Measurements from ENCODE around the gene MBLAC1. TPM values are rescaled to one million over a fixed set of nuclear protein-coding genes. Genes with fewer than 3 reads are reported as not detected.

MBLAC1 gene
- total RNA-seq, 1 experiment from 2014 or later = 5.2 TPM

GRCh38 chr7:100091411-100092181, 35.2 kb upstream of the MBLAC1 start:
- H3K27ac ChIP-seq (ENCODE audit: low read length) = no peak overlapping the region; the same call in 1 of the 2 replicates
- intact Hi-C loops (cut with micrococcal nuclease; ENCODE audit: unreplicated experiment) (no loop called here), in situ Hi-C loops (cut with HindIII; ENCODE audit: low pct_unique_long_range_greater_than_20kb, low sequenced_read_pairs) (no loop called here)
- H3K4me1 ChIP-seq (ENCODE audit: control insufficient read depth, insufficient read depth, low read length) = peaks cover 27% of the 10 kb centered on the region
- peaks cover 26% of the 10 kb centered on the region for H3K36me3 ChIP-seq (ENCODE audit: control insufficient read depth, insufficient read depth, low read length)
- ATAC-seq (peak; percentile 18), DNase-seq (ENCODE audit: low read depth, low spot score) (no peak)
- POLR2A ChIA-PET = interaction anchor here (0.6 kb wide), 1 partner anchor 690 kb away, joined by 3 read pairs; no protein-coding TSS in a partner anchor
- no TSS peak for BruUV-seq (replicated peaks)
- CTCF ChIA-PET = no interaction called here
- no peak overlapping the region for H3K4me3 ChIP-seq (ENCODE audit: low read depth in 2 of 2, low read length in 2 of 2)
- no peaks in the 10 kb centered on the region for H3K9me3 ChIP-seq (ENCODE audit: control insufficient read depth, insufficient read depth, low read depth, low read length)
- no peak for TF ChIP-seq TCF7L2 (IDR thresholded peaks at IDR 0.05; ENCODE audit: low read depth, low read length)
- peak; percentile 68 for TF ChIP-seq POLR2AphosphoS5 (IDR thresholded peaks at IDR 0.05; ENCODE audit: low read depth, low read length)
- H3K27me3 ChIP-seq (ENCODE audit: control insufficient read depth, insufficient read depth, low read length) = no peaks in the 10 kb centered on the region

- peak; percentile 24; the same call in 1 of the 2 replicates for TF ChIP-seq POLR2AphosphoS5 (IDR thresholded peaks at IDR 0.05; ENCODE audit: low read depth, low read length)
- no peak for TF ChIP-seq TCF7L2 (IDR thresholded peaks at IDR 0.05; ENCODE audit: low read depth, low read length)
- peak overlapping the region; percentile 52; the same call in 1 of the 2 replicates for H3K27ac ChIP-seq (ENCODE audit: low read length)
- H3K4me1 ChIP-seq (ENCODE audit: control insufficient read depth, insufficient read depth, low read length) = peaks cover 25% of the 10 kb centered on the region
- H3K9me3 ChIP-seq (ENCODE audit: control insufficient read depth, insufficient read depth, low read depth, low read length) = no peaks in the 10 kb centered on the region
- ChIA-PET CTCF (no interaction called here), POLR2A (no interaction called here)
- ATAC-seq (peak; percentile 7; the same call in 1 of the 2 replicates), DNase-seq (ENCODE audit: low read depth, low spot score) (no peak)
- BruUV-seq (replicated peaks) = TSS peak; percentile 57
- intact Hi-C loops (cut with micrococcal nuclease; ENCODE audit: unreplicated experiment) (no loop called here), in situ Hi-C loops (cut with HindIII; ENCODE audit: low pct_unique_long_range_greater_than_20kb, low sequenced_read_pairs) (no loop called here)
- no peak overlapping the region for H3K4me3 ChIP-seq (ENCODE audit: low read depth in 2 of 2, low read length in 2 of 2)
- peaks cover 37% of the 10 kb centered on the region for H3K36me3 ChIP-seq (ENCODE audit: control insufficient read depth, insufficient read depth, low read length)
- H3K27me3 ChIP-seq (ENCODE audit: control insufficient read depth, insufficient read depth, low read length) = no peaks in the 10 kb centered on the region
Observed at GRCh38 chr7:100093054-100093453, 33.7 kb upstream of the MBLAC1 start.

GRCh38 chr7:100093498-100093897, 33.3 kb upstream of the MBLAC1 start:
- no peaks in the 10 kb centered on the region for H3K27me3 ChIP-seq (ENCODE audit: control insufficient read depth, insufficient read depth, low read length)
- TF ChIP-seq TCF7L2 (IDR thresholded peaks at IDR 0.05; ENCODE audit: low read depth, low read length) = no peak
- TF ChIP-seq SIN3A (IDR thresholded peaks at IDR 0.05; ENCODE audit: borderline replicate concordance, insufficient read depth, low read depth, low read length) = no peak
- TF ChIP-seq POLR2AphosphoS5 (IDR thresholded peaks at IDR 0.05; ENCODE audit: low read depth, low read length) = no peak
- no peak for TF ChIP-seq REST (IDR thresholded peaks at IDR 0.05; ENCODE audit: insufficient read depth in 1 of 2, low read depth in 2 of 2, low read length in 1 of 2)
- TF ChIP-seq CTCF (IDR thresholded peaks at IDR 0.05) = no peak
- DNase-seq (ENCODE audit: low read depth, low spot score) (no peak), ATAC-seq (peak; percentile 23)
- H3K4me3 ChIP-seq (ENCODE audit: low read depth in 2 of 2, low read length in 2 of 2) = no peak overlapping the region
- CTCF ChIA-PET = no interaction called here
- in situ Hi-C loops (cut with HindIII; ENCODE audit: low pct_unique_long_range_greater_than_20kb, low sequenced_read_pairs) = no loop called here
- H3K27ac ChIP-seq (ENCODE audit: low read length) = peak overlapping the region; percentile 52; the same call in 1 of the 2 replicates
- BruUV-seq (replicated peaks) = no TSS peak
- intact Hi-C loops (cut with micrococcal nuclease; ENCODE audit: unreplicated experiment) = no loop called here
- no peaks in the 10 kb centered on the region for H3K9me3 ChIP-seq (ENCODE audit: control insufficient read depth, insufficient read depth, low read depth, low read length)
- POLR2A ChIA-PET = no interaction called here
- H3K36me3 ChIP-seq (ENCODE audit: control insufficient read depth, insufficient read depth, low read length) = peaks cover 41% of the 10 kb centered on the region
- H3K4me1 ChIP-seq (ENCODE audit: control insufficient read depth, insufficient read depth, low read length) = peaks cover 23% of the 10 kb centered on the region

All from Panc1 (cell line).